ENCODE measurements around the gene TSPAN14.

The TSPAN14 gene

GRCh38 chr10:80488539-80489066, 34.5 kb downstream of the TSPAN14 start:
- no peak for DNase-seq (ENCODE audit: low read depth)

GRCh38 chr10:80489371-80490112, 35.4 kb downstream of the TSPAN14 start:
- DNase-seq (ENCODE audit: low read depth), result no peak

- no peak for DNase-seq (ENCODE audit: low read depth)
Observed at GRCh38 chr10:80491251-80492102, 37.4 kb downstream of the TSPAN14 start.

GRCh38 chr10:80492848-80493521, 38.9 kb downstream of the TSPAN14 start:
- DNase-seq (ENCODE audit: low read depth), result no peak

- peak; percentile 93 for DNase-seq (ENCODE audit: low read depth)
Observed at GRCh38 chr10:80493522-80494051, 39.5 kb downstream of the TSPAN14 start.

- no peak for DNase-seq (ENCODE audit: low read depth)
Observed at GRCh38 chr10:80496555-80497172, 42.6 kb downstream of the TSPAN14 start.

GRCh38 chr10:80497187-80498077, 43.3 kb downstream of the TSPAN14 start:
- peak; percentile 97 for DNase-seq (ENCODE audit: low read depth)

- DNase-seq (ENCODE audit: low read depth), result no peak
Observed at GRCh38 chr10:80498078-80498832, 44.1 kb downstream of the TSPAN14 start.

DNA sequence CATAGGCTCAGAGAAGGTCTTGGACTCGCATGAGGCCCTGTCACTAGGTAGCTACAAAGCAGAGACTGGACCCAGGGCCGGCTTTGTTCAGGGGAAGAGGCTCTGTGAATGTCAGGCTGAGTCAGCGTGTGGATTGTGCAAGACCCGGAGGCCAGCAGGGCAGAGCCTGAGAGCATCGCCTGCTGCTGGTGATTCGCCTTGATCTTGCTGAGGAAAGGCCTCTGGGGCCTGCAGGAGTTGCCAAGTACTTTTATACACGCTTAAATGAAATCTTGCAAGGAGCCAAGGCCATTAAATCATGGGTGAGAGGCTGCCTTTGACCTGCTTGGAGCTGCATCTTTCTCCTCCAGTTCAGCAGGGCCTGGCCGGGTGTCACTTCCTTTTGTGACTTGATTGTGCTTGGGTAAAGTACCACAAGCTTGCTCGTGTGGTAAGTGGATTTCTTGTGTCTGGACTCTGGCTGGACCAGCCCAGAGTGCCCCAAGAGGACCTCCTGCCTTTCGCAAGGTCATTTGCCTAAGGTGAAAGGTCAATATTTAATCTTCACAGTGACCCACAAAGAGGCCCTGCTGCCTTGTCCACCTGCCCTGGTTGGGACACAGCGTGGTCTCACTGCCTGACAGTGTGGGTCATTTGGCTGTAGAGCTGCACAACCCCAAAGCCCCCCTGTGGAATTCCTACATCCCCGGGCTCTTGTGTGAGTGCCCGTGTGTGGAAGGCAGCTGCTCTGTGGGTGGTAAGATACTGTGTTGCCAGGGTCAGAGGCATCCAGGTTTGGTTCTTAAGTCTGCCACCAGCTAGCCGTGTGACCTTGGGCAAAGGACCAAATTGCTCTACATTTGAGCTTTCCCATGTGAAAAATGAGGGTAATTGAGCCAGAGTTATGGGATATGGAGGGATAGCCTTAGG, 45.0 kb downstream of the TSPAN14 start:
- no peak for DNase-seq (ENCODE audit: low read depth)

- no peak for DNase-seq (ENCODE audit: low read depth)
Observed at GRCh38 chr10:80500572-80501380, 46.7 kb downstream of the TSPAN14 start.

DNA sequence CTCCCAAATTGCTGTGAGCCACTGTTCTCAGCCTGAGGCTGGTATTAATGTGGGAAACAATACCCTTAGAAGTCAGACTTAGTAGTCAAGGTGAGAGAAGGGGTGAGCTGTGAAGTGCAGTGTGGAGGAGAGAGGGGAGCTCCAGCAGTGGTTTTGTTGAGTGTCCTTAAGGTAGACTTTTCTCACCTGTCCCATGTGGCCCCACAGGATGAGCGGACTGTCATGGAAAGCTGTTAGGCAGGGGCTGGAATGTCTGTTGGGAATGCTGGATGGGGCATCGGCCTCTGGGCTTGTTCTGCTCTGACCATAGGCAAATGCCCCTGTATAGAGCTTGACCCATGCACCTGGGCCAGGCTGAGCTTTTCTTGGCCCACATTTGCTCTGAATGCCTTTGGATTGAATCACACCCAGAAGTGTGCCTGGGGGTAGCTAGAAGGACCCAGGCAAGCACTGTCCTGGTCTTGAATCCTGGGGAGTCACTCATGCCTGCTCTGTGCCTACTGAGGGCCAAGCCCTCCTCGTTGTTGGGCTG, 47.3 kb downstream of the TSPAN14 start:
- DNase-seq (ENCODE audit: low read depth), result no peak

- DNase-seq (ENCODE audit: low read depth), result no peak
Observed at GRCh38 chr10:80501913-80502521, 47.9 kb downstream of the TSPAN14 start.

DNA sequence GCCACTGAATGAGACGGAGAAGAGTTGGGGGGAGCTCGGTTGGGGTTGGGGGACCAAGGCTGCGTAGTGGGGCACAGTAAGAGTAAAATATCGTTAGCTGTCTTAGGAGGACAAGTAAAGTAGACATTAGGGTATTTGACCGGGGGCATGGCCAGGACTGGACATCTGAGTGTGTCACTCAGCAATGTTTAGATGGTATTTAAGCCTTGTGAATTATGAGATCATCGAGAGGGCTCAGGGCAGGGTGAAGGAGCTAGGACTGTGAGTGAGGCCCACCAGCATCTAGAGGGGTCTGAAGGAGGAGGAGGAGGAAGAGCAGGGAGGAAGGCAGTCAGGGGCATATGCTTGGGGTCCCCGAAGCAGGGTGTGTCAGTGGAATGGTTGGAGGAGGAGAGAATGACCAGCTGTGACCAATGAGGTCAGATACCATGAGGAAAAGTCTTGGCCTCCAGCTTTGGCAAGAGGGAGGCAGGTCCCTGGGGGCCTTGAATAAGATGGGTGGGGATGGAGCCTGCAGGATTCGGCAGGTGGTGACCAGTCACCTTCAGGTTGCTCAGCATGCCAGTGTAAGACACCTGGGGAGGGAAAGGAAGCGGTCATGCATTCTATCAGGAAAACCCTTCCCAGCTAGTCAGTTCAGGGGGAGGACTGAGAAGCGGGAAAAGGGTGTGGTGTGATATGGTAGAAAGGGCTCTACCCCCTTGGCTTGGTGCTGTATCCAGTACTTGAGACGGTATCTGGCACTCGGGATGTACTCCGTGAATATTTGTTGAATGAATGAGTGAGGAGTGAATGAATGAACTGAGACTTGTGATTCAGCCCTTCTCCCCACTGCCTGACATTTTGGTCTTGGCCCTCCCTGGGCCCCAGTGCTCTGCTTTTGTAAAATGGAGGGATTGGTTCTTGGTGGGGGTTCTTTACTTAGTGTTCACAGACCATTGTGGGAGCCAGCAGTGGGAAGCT, 48.8 kb downstream of the TSPAN14 start:
- DNase-seq (ENCODE audit: low read depth), result no peak

- no peak for DNase-seq (ENCODE audit: low read depth)
Observed at GRCh38 chr10:80503584-80504157, 49.6 kb downstream of the TSPAN14 start.

GRCh38 chr10:80504158-80504811, 50.2 kb downstream of the TSPAN14 start:
- DNase-seq (ENCODE audit: low read depth), result peak; percentile 92
